K562 (cell line): ENCODE data around the gene KLB.
A peak's percentile ranks its signal among the peaks of the same experiment; 100 is the strongest.

Source experiments
- BHLHE40 ChIP-seq: IDR thresholded peaks from 2 replicates; pipeline ENCODE4 v1.6.1; 2011; ENCODE audit warnings: low read length, improper control_type of control experiment
- FOXA1 ChIP-seq: fragments of 450-650 bp; IDR thresholded peaks from 2 replicates; pipeline ENCODE4 v1.6.1; 2016; ENCODE audit warnings: mild to moderate bottlenecking, borderline replicate concordance
- FOXK1 ChIP-seq: sonication (generic); formaldehyde crosslinking; IDR thresholded peaks from 2 replicates; pipeline ENCODE4 v1.8.0; 2022; ENCODE audit warnings: missing genetic modification reagents, mild to moderate bottlenecking, borderline replicate concordance
- POLR2AphosphoS5 ChIP-seq: IDR thresholded peaks from 2 replicates; pipeline ENCODE4 v1.6.1; 2011; ENCODE audit warnings: mild to moderate bottlenecking, low read depth, low read length, moderate library complexity; ENCODE audit not compliant: control insufficient read depth, insufficient read depth
- SIRT6 ChIP-seq: IDR thresholded peaks from one replicate; pipeline ENCODE4 v1.6.1; 2012; ENCODE audit warnings: low read depth, mild to moderate bottlenecking, control low read depth, inconsistent platforms, low read length, moderate library complexity
- TCFL5 ChIP-seq: fragments of 250-450 bp; sonication (Bioruptor Pico); conservative IDR thresholded peaks from 2 replicates; pipeline ENCODE4 v1.6.1; 2021; ENCODE audit warnings: mild to moderate bottlenecking, moderate library complexity, matching md5 sums
- ZNF143 ChIP-seq: sonication (generic); formaldehyde crosslinking; IDR thresholded peaks from 2 replicates; pipeline ENCODE4 v1.9.0; 2022; ENCODE audit warnings: mild to moderate bottlenecking, missing genetic modification reagents
- ZNF717 ChIP-seq: fragments of 250-450 bp; sonication (Bioruptor Pico); IDR thresholded peaks from 2 replicates; pipeline ENCODE4 v1.5.0; 2021
- TF ChIP-seq, protein P1 (sequence below): fragments of 200-600 bp; sonication (generic); IDR thresholded peaks from one replicate; pipeline ENCODE4 v1.6.1; 2012; ENCODE audit warnings: mild to moderate bottlenecking, low read depth, low read length, inconsistent platforms
- TF ChIP-seq, protein P2 (sequence below), 3 experiments: IDR thresholded peaks in 2 of 3; conservative IDR thresholded peaks in 1 of 3; 2 replicates each; pipeline ENCODE4 v1.5.1; 2011 to 2012; ENCODE audit warnings: low read length in 3 of 3, mild to moderate bottlenecking in 3 of 3, control low read depth in 2 of 3, improper control_type of control experiment in 1 of 3, inconsistent platforms in 1 of 3, low read depth in 1 of 3, mixed read lengths in 1 of 3, moderate library complexity in 1 of 3; ENCODE audit not compliant: insufficient read depth in 2 of 3
- TF ChIP-seq, protein P3 (sequence below): fragments of 450-650 bp; IDR thresholded peaks from 2 replicates; pipeline ENCODE4 v1.7.0; 2016; ENCODE audit warnings: borderline replicate concordance

DNA sequence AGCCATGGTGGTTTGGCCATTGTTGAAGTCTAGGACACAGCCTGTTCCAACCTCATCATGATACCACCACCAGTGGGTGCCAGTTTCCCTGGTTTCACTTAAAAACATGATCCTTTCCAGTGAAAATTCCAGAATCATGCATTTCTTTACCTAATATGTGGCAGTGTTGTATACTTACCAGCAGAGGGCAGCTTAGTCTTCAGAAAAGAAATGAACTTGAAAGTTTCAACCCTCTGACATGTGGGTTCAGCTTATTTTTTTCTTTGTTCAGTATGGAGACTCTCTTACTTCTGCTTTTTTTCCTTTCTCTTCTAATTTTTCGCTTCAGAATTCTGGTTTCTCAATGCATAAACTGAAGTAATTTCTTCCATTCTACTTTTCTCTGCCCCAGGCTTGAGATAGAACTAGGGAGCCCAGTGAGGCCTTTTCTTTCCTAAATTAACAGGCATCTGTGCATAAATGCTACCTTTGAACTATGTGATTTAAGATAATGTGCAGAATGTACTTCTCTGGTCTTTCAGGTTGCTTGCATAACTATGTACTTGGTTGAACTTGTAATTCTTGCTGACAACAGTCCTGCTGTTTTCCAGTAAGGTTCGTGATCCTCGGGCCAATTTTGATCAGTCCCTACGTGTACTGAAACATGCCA lies 62.8 kb downstream of the KLB start:
- no peak for TF ChIP-seq SIRT6
- TF ChIP-seq ZNF717 (CRISPR knock-in tag) = no peak
- TF ChIP-seq FOXA1 = no peak
- no peak for TF ChIP-seq POLR2AphosphoS5
- TF ChIP-seq BHLHE40 = no peak
- TF ChIP-seq, protein P1, sequence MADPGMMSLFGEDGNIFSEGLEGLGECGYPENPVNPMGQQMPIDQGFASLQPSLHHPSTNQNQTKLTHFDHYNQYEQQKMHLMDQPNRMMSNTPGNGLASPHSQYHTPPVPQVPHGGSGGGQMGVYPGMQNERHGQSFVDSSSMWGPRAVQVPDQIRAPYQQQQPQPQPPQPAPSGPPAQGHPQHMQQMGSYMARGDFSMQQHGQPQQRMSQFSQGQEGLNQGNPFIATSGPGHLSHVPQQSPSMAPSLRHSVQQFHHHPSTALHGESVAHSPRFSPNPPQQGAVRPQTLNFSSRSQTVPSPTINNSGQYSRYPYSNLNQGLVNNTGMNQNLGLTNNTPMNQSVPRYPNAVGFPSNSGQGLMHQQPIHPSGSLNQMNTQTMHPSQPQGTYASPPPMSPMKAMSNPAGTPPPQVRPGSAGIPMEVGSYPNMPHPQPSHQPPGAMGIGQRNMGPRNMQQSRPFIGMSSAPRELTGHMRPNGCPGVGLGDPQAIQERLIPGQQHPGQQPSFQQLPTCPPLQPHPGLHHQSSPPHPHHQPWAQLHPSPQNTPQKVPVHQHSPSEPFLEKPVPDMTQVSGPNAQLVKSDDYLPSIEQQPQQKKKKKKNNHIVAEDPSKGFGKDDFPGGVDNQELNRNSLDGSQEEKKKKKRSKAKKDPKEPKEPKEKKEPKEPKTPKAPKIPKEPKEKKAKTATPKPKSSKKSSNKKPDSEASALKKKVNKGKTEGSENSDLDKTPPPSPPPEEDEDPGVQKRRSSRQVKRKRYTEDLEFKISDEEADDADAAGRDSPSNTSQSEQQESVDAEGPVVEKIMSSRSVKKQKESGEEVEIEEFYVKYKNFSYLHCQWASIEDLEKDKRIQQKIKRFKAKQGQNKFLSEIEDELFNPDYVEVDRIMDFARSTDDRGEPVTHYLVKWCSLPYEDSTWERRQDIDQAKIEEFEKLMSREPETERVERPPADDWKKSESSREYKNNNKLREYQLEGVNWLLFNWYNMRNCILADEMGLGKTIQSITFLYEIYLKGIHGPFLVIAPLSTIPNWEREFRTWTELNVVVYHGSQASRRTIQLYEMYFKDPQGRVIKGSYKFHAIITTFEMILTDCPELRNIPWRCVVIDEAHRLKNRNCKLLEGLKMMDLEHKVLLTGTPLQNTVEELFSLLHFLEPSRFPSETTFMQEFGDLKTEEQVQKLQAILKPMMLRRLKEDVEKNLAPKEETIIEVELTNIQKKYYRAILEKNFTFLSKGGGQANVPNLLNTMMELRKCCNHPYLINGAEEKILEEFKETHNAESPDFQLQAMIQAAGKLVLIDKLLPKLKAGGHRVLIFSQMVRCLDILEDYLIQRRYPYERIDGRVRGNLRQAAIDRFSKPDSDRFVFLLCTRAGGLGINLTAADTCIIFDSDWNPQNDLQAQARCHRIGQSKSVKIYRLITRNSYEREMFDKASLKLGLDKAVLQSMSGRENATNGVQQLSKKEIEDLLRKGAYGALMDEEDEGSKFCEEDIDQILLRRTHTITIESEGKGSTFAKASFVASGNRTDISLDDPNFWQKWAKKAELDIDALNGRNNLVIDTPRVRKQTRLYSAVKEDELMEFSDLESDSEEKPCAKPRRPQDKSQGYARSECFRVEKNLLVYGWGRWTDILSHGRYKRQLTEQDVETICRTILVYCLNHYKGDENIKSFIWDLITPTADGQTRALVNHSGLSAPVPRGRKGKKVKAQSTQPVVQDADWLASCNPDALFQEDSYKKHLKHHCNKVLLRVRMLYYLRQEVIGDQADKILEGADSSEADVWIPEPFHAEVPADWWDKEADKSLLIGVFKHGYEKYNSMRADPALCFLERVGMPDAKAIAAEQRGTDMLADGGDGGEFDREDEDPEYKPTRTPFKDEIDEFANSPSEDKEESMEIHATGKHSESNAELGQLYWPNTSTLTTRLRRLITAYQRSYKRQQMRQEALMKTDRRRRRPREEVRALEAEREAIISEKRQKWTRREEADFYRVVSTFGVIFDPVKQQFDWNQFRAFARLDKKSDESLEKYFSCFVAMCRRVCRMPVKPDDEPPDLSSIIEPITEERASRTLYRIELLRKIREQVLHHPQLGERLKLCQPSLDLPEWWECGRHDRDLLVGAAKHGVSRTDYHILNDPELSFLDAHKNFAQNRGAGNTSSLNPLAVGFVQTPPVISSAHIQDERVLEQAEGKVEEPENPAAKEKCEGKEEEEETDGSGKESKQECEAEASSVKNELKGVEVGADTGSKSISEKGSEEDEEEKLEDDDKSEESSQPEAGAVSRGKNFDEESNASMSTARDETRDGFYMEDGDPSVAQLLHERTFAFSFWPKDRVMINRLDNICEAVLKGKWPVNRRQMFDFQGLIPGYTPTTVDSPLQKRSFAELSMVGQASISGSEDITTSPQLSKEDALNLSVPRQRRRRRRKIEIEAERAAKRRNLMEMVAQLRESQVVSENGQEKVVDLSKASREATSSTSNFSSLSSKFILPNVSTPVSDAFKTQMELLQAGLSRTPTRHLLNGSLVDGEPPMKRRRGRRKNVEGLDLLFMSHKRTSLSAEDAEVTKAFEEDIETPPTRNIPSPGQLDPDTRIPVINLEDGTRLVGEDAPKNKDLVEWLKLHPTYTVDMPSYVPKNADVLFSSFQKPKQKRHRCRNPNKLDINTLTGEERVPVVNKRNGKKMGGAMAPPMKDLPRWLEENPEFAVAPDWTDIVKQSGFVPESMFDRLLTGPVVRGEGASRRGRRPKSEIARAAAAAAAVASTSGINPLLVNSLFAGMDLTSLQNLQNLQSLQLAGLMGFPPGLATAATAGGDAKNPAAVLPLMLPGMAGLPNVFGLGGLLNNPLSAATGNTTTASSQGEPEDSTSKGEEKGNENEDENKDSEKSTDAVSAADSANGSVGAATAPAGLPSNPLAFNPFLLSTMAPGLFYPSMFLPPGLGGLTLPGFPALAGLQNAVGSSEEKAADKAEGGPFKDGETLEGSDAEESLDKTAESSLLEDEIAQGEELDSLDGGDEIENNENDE = no peak
- TF ChIP-seq, protein P2, sequence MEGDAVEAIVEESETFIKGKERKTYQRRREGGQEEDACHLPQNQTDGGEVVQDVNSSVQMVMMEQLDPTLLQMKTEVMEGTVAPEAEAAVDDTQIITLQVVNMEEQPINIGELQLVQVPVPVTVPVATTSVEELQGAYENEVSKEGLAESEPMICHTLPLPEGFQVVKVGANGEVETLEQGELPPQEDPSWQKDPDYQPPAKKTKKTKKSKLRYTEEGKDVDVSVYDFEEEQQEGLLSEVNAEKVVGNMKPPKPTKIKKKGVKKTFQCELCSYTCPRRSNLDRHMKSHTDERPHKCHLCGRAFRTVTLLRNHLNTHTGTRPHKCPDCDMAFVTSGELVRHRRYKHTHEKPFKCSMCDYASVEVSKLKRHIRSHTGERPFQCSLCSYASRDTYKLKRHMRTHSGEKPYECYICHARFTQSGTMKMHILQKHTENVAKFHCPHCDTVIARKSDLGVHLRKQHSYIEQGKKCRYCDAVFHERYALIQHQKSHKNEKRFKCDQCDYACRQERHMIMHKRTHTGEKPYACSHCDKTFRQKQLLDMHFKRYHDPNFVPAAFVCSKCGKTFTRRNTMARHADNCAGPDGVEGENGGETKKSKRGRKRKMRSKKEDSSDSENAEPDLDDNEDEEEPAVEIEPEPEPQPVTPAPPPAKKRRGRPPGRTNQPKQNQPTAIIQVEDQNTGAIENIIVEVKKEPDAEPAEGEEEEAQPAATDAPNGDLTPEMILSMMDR (IDR thresholded peaks at IDR 0.05 in 2 of 3, conservative IDR thresholded peaks at IDR 0.05 in 1 of 3; ENCODE audit: insufficient read depth in 2 of 3, low read depth in 1 of 3, low read length in 3 of 3) = peak; percentile 72 to 96 (median 86)
- no peak for TF ChIP-seq FOXK1 (CRISPR knock-in tag)
- no peak for TF ChIP-seq ZNF143 (CRISPR knock-in tag)
- TF ChIP-seq TCFL5 = no peak
- TF ChIP-seq, protein P3, sequence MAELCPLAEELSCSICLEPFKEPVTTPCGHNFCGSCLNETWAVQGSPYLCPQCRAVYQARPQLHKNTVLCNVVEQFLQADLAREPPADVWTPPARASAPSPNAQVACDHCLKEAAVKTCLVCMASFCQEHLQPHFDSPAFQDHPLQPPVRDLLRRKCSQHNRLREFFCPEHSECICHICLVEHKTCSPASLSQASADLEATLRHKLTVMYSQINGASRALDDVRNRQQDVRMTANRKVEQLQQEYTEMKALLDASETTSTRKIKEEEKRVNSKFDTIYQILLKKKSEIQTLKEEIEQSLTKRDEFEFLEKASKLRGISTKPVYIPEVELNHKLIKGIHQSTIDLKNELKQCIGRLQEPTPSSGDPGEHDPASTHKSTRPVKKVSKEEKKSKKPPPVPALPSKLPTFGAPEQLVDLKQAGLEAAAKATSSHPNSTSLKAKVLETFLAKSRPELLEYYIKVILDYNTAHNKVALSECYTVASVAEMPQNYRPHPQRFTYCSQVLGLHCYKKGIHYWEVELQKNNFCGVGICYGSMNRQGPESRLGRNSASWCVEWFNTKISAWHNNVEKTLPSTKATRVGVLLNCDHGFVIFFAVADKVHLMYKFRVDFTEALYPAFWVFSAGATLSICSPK = no peak
